EL (cell line): ENCODE measurements around the gene GADL1.

Experiments used
- DNase-seq: peaks from one replicate; pipeline ENCODE4 v3.0.0-alpha.2; 2016

GADL1 gene

DNA sequence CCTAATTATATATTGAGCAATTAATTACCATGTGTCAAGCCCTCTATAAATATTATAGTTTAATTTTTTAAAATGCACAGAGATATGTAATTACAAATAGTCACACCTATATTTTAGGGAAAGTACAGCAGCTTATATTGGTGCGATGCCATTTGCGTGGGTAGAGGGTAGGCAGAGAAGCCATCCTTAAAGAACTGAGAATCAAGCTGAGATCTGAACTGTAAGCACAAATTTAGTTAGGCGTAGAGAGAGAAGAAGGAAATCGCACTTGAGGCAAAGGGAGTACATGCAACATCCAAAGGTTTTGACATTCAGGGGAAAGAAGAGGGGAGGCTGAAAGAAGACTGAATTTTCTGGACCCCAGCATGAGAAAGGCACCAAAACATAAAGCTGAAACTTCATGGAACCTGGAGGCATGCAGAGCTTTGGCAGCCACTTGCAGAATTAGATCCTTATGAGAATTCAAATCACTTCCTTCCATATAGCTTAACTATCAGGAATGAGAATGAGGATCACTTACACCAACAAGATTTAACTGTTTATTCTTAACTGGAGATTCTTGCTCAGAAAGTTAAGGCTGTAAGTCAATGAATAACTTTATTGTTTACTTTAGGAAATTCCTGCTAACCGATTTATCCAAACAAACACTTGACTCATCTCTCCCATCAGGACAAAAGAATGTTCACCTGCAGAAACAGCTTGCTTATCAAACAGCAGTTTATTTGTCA is 173.7 kb downstream of the GADL1 start:
- peak; percentile 78 for DNase-seq

DNA sequence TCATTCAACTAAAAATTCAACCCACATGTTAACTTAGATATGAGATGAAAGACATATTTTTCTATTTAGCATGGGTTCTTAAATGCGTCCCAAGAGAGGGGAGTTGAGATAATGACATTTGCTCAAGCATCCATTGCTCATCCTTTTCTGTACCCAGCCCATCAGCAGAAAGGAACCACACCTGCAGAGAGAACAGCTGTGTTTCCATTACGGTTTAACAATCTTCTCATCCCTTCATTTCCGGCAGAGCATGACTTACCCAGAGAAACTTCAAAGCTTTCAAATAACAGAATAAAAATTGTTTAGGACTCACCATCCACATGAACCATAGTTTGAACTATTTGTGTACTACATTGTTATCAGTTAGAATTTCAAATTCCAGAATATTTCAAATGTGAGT is 174.9 kb downstream of the GADL1 start:
- no peak for DNase-seq

DNA sequence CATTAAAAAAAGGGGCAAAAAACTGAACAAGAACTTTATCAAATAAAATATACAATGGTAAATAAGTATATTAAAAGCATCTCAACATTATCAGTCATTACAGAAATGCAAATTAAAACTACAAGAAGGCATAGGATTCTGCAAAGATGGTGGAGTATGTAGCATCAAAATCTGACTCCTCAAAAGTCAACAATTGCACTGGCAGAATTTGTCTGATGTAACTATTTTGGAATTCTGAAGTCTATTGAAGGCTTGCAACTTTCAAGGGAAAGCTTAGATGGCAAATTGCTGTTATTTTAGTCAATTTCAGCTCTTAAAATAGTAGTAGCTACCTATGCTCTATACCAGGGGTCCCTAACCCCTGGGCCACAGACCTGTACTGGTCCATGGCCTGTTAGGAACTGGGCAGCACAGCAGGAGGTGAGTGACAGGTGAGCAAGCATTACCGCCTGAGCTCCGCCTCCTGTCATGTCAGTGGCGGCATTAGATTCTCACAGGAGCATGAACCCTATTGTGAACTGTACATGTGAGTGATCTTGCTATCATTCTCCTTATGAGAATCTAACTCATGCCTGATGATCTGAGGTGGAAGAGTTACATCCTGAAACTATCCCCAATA is 180.5 kb downstream of the GADL1 start:
- DNase-seq = peak; percentile 6

DNA sequence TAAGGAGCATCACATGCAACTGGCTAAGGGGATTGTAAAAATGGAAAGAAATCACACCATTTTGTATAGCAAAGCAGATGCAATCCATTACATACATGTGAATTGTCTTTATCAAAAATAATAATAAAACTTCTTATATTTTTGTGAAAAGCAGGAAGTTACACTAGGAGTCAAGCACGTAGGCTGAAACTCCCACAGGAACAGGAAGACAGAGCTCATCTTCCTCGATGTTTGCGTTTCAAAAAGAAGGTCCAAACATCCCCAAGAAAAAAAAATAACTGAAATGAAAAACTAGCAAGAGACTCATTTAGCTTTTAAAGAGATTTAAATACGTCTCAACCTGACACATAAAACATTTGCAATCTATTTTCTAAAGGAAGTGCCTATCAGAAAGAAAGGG is 181.5 kb downstream of the GADL1 start:
- DNase-seq = no peak

GRCh38 chr3:30711867-30712266 is 182.6 kb downstream of the GADL1 start:
- no peak for DNase-seq

- DNase-seq = no peak
These were observed 183.3 kb downstream of the GADL1 start for GRCh38 chr3:30711151-30711550.

GRCh38 chr3:30710017-30710416 is 184.4 kb downstream of the GADL1 start:
- no peak for DNase-seq

DNA sequence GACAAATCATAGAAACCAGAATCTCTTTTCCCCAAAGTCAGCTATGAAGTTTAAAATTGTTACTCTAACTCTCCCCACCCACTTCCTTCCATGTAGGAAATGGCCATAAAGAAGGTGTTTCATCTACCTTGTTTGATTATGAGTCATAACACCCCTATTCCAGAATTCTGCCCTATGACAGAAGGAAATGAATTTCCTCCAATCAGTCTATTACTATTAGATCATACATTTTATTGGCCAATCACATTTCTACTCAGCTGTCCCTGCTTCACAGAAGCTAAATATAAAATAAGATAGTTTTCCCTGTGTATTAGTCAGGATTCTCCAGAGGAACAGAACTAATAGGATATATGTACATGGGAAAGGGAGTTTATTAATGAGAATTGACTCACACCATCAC is 186.0 kb downstream of the GADL1 start:
- no peak for DNase-seq

DNA sequence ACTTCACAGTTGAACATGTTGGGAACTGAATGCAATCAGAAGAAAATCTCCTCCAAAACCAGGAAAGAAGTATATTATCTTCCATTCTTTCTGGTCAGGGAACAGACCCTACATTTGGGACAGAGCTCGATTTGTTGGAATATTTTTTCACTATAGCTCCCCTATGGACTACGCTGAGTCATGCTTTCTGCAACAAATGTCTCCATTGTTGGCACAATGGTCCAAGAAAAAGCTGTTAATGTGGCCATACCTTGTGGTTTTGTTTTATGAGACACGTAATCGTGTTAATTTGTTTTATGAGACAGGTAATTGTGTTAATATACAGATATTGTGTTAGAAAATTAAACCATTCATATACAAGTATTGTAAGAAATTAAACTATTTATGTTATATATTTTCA is 186.6 kb downstream of the GADL1 start:
- no peak for DNase-seq

- DNase-seq = no peak
These were observed 189.2 kb downstream of the GADL1 start for GRCh38 chr3:30704931-30705890.

GRCh38 chr3:30702828-30703397 is 191.5 kb downstream of the GADL1 start:
- DNase-seq = no peak

DNA sequence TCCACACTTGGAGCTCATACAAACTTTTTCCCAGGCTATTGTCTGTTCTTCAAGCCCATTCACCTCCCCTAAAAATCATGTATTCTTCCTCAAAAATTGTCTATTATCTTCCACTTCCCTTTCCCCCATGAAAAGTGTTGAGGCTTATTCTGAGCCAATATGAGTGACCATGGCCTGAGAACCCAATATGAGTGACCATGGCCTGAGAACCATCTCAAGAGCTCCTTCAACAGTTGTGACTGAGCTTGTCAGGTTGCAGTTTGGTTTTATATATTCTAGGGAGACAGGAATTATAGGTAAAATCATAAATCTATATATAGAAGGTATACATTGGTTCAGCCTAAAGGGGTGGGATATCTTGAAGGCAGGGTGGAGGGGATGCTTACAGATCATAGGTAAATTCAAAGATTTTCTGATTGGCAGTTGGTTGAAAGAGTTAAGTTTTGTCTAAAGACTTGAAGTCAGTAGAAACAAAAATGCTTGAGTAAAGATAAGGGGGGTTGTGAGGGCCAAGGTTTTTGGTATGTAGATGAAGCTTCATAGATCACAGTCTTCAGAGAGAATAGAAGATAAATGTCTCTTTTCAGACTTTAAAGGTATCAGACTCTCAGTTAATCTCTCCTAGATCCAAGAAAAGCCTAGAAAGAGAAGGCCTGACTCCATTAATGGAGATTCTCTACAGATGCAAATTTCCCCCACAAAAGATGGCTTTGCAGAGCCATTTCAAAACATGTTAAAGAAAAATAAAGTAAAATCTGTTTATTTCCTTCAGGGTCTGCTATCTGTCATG is 192.2 kb downstream of the GADL1 start:
- no peak for DNase-seq

DNA sequence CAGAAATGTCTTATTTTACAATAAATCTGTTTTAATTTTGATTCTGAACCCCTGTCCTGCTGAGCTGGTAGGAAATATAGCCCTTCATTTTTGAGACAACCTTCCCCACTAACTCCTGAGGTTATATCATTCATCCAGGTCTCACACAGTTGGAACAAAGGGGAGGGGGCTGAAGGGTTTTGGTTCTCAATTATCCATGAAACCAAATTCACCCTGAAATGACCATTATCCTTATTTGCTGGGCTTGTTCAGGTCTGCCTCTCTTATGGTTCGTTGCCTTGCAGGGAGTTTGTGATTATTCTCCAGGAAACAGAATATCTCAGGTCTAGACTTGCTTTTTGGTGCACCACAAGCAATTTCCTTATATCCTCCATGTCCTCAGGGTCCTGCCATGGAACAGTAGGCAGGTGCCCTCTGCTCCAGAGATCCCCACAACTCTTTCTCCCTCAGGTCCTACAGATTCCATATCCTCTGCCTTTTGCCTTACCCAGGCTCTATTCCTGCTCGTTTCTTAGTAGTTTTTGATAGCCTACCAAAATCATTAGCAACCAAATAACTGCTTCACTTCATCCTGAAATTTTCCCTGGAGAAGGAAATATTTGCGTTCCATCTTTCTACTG is 193.6 kb downstream of the GADL1 start:
- DNase-seq = no peak

DNA sequence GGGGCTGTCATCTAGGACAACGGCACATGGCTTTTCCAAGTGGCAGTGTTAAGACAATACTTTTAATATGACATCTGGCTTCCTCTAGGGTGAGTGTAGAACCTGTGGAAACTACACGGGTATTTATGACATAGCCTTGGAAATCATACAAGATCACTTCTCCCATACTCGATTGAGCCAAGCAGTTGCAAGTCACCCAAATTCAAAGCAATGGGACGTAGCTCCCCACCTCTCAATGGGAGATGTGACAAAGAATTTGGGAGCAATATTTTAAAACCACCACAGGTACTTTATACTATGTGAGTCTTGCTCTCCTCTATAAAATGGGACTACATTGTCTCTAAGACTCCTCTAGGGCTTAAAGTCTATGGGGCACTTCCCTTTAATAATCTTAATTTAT is 194.5 kb downstream of the GADL1 start:
- DNase-seq = no peak

DNA sequence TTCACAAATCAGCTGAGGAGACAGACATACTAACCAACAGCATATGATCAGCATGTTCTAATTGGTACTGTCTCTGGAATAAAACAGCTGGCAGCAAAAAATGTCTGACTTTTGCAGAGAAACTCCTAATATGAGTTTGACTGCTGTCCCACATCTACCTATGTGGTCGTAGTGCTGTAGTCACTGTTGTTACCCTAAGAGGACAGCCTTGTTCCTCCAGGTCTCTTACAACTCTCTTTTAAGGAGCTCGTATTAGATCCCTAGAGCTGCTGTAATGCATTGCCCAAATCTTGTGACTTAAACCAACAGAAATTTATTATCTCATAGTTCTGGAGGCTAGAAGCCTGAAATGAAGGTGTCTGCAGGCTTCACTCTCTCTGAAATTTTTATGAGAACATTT is 195.9 kb downstream of the GADL1 start:
- DNase-seq = no peak

DNA sequence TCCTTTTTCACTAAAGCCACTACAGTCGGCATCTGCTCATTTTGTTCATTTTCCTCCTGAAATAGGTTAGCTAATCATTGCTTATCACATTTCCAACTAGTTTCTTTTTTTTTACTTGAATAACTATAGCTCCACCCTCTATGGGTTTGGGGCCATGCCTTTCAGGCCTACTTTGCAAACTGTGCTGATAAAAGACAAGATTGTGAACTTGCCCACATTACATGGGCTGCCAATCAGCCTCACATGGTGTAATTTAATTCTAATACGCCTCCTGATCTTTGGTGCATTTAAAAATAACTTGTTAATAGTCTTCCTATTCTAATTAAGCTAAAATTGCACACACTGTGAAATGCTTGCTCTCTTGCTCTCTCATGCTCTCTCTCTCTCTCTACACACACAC is 197.6 kb downstream of the GADL1 start:
- no peak for DNase-seq

DNA sequence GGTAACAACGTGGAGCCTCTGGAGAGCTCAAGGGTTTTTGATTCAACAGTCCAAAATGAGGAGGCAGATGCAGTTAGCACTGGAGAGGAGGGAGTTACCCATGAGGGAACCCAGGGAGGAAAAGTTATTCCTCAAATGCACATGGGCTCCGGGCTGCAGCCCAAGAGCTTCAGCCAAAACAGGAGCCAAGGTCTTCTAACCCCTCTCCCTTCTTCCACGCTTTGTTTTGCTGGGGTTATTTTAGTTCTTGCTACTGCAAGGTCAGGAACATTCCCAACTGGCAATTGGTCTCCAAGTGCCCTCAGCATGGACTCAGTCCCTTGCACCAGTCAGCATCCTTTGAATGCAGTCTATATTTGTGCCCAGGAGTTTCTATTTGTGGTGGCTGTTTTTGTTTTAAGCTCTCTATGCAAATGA is 198.1 kb downstream of the GADL1 start:
- no peak for DNase-seq

DNA sequence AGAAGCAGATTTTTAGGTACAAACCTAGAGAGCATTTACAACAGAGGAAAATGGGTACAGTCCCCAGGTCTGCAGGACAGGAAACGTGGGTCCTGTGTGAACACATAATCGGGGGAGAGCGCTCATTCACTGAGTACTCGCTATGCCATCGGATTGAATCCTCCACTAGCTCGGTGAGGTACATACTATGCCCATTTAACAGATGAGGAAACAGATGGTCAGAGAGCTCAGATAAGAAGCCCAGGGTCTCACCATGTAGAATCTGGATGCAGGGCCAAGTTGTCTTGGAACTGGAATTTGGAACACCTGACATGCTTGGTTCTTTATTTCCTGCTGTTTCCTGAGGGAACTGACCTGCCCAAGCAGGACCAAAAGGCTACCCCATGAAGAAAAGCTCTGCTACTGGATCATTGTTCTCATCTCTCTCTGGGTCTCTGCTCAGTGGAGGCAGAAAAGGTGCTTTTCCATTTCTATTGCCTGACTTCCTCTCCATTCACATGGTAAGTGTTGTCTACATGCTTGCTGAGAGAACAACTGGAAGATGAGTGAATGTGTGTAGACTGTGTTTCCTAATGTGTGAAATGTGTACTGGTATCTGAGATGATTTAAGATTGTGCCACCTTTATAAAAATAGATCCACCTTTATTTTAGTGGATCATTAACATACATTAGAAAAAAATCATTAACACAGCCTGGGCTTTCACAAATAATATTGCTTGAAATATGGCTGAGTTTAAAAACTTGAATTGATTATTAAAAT is 199.0 kb downstream of the GADL1 start:
- DNase-seq = no peak

GRCh38 chr3:30694668-30695067 is 199.8 kb downstream of the GADL1 start:
- no peak for DNase-seq

DNA sequence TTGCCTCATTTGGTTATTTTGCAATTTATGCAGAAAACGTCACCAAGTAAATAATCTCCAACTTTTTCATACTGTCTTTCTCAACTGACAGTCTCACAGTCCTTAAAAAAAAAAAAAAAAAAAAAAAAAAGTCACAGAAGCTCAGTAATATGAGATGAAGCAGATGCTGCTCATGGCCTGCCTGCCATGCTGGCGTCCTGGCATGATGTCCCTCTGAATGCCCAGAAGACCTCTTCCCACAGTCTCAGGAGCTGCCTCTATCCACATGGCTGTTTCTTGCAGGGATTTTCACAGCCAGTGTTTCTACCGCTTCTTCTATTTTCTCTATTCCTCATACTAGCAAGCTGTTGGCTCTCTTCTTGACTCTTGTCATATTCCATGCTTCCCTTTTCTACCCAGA is 200.3 kb downstream of the GADL1 start:
- no peak for DNase-seq

DNA sequence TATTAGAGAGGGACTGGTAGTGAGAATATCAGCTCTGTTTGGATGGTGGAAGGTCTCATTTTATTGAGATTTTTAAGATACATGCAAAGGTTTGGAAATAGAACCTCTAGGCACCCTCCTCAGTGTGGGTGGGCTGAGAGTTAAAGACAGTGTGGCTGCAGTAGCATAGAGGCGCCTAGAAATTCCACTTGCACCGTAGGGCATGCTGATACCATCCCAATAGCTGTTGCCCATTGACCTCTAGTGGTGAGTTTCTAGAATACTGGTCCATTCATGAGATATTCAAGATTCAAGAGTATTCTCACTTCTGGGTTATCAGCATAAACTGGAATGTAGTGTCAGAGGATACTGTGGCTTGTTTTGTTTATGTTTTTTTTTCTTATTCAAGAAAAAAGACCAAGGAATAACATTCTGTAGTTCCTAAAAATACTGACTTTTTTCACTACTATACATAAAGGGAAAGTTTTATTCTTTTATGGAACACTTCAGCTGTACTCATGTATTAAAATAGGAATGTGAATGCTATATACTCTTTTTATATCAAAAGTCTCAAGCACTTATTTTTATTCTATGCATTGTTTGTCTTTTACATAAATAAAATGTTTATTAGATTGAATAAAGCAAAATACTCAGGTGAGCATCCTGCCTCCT is 200.9 kb downstream of the GADL1 start:
- DNase-seq = peak; percentile 72
